OCI-LY3 (cell line): ENCODE data around the gene ZNF428.
A peak's percentile ranks its signal among the peaks of the same experiment; 100 is the strongest.

Experiments used
- H2AFZ ChIP-seq: fragments of 200-600, 300-600 bp; shearing (Covaris generic); 2 replicates; pipeline ENCODE4 v1.6.0; 2014; ENCODE audit warnings: antibody characterized with exemption, low read depth, low read length
- H3K27ac ChIP-seq: fragments of 200-600, 300-600 bp; sonication (generic); 2 replicates; pipeline ENCODE4 v1.5.1; 2014; ENCODE audit warnings: mild to moderate bottlenecking, low read length, moderate library complexity, mixed read lengths
- H3K27me3 ChIP-seq: fragments of 200-600, 300-600 bp; sonication (generic); 2 replicates; pipeline ENCODE4 v1.6.1; 2014; ENCODE audit warnings: low read depth, low read length, mixed read lengths
- H3K36me3 ChIP-seq: fragments of 200-600, 300-600 bp; sonication (generic); replicated peaks from 2 replicates; pipeline ENCODE3; 2014; ENCODE audit warnings: low read depth, low read length, mixed read lengths
- H3K4me1 ChIP-seq: fragments of 300-600, 200-600 bp; sonication (generic); 2 replicates; pipeline ENCODE4 v1.6.1; 2014; ENCODE audit warnings: low read length, mixed read lengths
- H3K4me2 ChIP-seq: fragments of 200-600, 300-600 bp; sonication (generic); 2 replicates; pipeline ENCODE4 v1.6.1; 2014; ENCODE audit warnings: low read length, mixed read lengths
- H3K4me3 ChIP-seq: fragments of 300-600, 200-600 bp; sonication (generic); 2 replicates; pipeline ENCODE4 v1.5.1; 2014; ENCODE audit warnings: antibody characterized with exemption, mild to moderate bottlenecking, low read length, moderate library complexity
- H3K79me2 ChIP-seq: fragments of 300-600, 200-600 bp; shearing (Covaris generic); 2 replicates; pipeline ENCODE4 v1.6.1; 2014; ENCODE audit warnings: mild to moderate bottlenecking, low read length, mixed read lengths
- H3K9ac ChIP-seq: fragments of 300-600, 200-600 bp; shearing (Covaris generic); 2 replicates; pipeline ENCODE4 v1.6.0; 2014; ENCODE audit warnings: mild to moderate bottlenecking, low read length, moderate library complexity
- H3K9me3 ChIP-seq: fragments of 200-600, 300-600 bp; shearing (Covaris generic); 2 replicates; pipeline ENCODE4 v1.6.1; 2014; ENCODE audit warnings: low read length, mixed read lengths; ENCODE audit not compliant: insufficient read depth
- H4K20me1 ChIP-seq: fragments of 200-600, 300-600 bp; sonication (generic); 2 replicates; pipeline ENCODE4 v1.6.1; 2016; ENCODE audit warnings: low read length, mixed read lengths; ENCODE audit not compliant: insufficient read depth
- EZH2phosphoT487 ChIP-seq: fragments of 200-600 bp; shearing (Covaris generic); IDR thresholded peaks from 2 replicates; pipeline ENCODE4 v1.6.1; 2018; ENCODE audit warnings: antibody characterized with exemption, mixed run types, low read depth
- TF ChIP-seq, protein P1 (sequence below): fragments of 200-600, 300-600 bp; sonication (generic); IDR thresholded peaks from 2 replicates; pipeline ENCODE4 v1.5.1; 2014; ENCODE audit warnings: antibody characterized with exemption, low read length, low read depth

Gene ZNF428

GRCh38 chr19:43623889-43624670, 4.7 kb upstream of the ZNF428 start:
- Histone ChIP-seq H3K36me3 (peaks cover 2% of the 10 kb centered on the region), H3K27ac (no peak overlapping the region), H3K9me3 (no peaks in the 10 kb centered on the region), H3K27me3 (no peaks in the 10 kb centered on the region), H3K4me3 (no peak overlapping the region), H2AFZ (no peak overlapping the region), H3K79me2 (peaks cover 13% of the 10 kb centered on the region), H3K4me1 (peaks cover 5% of the 10 kb centered on the region), H3K4me2 (no peak overlapping the region), H4K20me1 (no peaks in the 10 kb centered on the region), H3K9ac (no peak overlapping the region)
- no peak for TF ChIP-seq EZH2phosphoT487
- TF ChIP-seq, protein P1, sequence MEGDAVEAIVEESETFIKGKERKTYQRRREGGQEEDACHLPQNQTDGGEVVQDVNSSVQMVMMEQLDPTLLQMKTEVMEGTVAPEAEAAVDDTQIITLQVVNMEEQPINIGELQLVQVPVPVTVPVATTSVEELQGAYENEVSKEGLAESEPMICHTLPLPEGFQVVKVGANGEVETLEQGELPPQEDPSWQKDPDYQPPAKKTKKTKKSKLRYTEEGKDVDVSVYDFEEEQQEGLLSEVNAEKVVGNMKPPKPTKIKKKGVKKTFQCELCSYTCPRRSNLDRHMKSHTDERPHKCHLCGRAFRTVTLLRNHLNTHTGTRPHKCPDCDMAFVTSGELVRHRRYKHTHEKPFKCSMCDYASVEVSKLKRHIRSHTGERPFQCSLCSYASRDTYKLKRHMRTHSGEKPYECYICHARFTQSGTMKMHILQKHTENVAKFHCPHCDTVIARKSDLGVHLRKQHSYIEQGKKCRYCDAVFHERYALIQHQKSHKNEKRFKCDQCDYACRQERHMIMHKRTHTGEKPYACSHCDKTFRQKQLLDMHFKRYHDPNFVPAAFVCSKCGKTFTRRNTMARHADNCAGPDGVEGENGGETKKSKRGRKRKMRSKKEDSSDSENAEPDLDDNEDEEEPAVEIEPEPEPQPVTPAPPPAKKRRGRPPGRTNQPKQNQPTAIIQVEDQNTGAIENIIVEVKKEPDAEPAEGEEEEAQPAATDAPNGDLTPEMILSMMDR = no peak

GRCh38 chr19:43622956-43623355, 3.5 kb upstream of the ZNF428 start:
- no peak overlapping the region for H2AFZ ChIP-seq
- no peak overlapping the region for H3K4me2 ChIP-seq
- no peaks in the 10 kb centered on the region for H3K9me3 ChIP-seq
- H4K20me1 ChIP-seq = no peaks in the 10 kb centered on the region
- H3K9ac ChIP-seq = no peak overlapping the region
- no peak overlapping the region for H3K27ac ChIP-seq
- no peak for TF ChIP-seq EZH2phosphoT487
- TF ChIP-seq, protein P1 = no peak
- H3K4me3 ChIP-seq = no peak overlapping the region
- no peaks in the 10 kb centered on the region for H3K27me3 ChIP-seq
- H3K79me2 ChIP-seq = peaks cover 24% of the 10 kb centered on the region
- peaks cover 2% of the 10 kb centered on the region for H3K36me3 ChIP-seq
- H3K4me1 ChIP-seq = peaks cover 5% of the 10 kb centered on the region

DNA sequence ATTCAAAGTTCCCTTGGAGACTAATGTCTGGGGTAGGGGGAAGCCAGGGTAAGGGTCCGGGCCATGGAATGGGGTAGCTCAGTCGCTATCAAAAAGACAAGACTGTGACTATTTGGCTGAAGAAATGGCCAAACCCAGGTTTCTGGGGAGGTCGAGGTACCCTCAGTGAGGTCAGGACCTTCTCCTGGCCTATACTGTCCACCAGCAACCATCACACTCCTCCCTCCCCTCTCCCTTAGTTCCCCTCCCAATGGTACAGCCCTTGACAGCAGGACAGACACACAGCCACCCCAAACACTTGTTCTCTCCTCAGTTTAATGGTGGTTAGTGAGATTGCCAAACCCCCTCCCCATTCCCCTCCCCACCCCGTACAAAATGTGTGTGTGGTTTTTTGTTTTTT, 2.6 kb upstream of the ZNF428 start:
- no peak for TF ChIP-seq EZH2phosphoT487
- TF ChIP-seq, protein P1 = no peak
- H3K79me2 ChIP-seq = peaks cover 24% of the 10 kb centered on the region
- H3K9ac ChIP-seq = no peak overlapping the region
- H3K9me3 ChIP-seq = no peaks in the 10 kb centered on the region
- H4K20me1 ChIP-seq = no peaks in the 10 kb centered on the region
- no peak overlapping the region for H2AFZ ChIP-seq
- H3K4me1 ChIP-seq = peaks cover 5% of the 10 kb centered on the region
- no peak overlapping the region for H3K27ac ChIP-seq
- no peak overlapping the region for H3K4me3 ChIP-seq
- H3K36me3 ChIP-seq = peaks cover 2% of the 10 kb centered on the region
- H3K27me3 ChIP-seq = no peaks in the 10 kb centered on the region
- no peak overlapping the region for H3K4me2 ChIP-seq

- Histone ChIP-seq H3K9me3 (no peaks in the 10 kb centered on the region), H3K9ac (peak overlapping the region; percentile 93), H3K4me2 (peak overlapping the region; percentile 91), H3K36me3 (peaks cover 2% of the 10 kb centered on the region), H4K20me1 (no peaks in the 10 kb centered on the region), H3K4me1 (peaks cover 5% of the 10 kb centered on the region), H2AFZ (peak overlapping the region; percentile 69; the same call in 1 of the 2 replicates), H3K27ac (peak overlapping the region; percentile 80), H3K27me3 (no peaks in the 10 kb centered on the region), H3K79me2 (peaks cover 24% of the 10 kb centered on the region), H3K4me3 (peak overlapping the region; percentile 90)
- TF ChIP-seq, protein P1 = no peak
- no peak for TF ChIP-seq EZH2phosphoT487
Measured at GRCh38 chr19:43620061-43621001, 902 bp upstream of the ZNF428 start.
